ENCODE data around the gene GJA3.
"Not testable (repeated sequence)": the region's sequence is repeated elsewhere in the genome, so short reads cannot be mapped to it uniquely, and the experiment has no call there.

The GJA3 gene

DNA sequence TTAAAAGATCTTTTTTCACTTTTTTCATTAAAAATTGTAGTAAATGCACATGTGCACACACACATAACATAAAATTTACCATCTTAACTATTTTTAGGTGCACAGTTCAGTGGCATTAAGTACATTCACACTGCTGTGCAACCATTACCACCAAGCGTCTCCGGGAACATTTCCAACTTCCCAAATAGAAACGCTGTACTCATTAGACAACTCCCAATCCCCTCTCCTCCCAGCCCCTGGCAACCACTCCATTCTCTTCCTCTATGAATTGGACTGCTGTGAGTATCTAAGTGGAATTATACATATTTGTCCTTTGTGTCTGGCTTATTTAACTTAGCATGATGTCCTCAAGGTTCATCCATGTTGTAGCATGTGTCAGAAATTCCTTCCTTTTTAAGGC, 20.3 kb upstream of the GJA3 start:
- DNase-seq: no peak

DNA sequence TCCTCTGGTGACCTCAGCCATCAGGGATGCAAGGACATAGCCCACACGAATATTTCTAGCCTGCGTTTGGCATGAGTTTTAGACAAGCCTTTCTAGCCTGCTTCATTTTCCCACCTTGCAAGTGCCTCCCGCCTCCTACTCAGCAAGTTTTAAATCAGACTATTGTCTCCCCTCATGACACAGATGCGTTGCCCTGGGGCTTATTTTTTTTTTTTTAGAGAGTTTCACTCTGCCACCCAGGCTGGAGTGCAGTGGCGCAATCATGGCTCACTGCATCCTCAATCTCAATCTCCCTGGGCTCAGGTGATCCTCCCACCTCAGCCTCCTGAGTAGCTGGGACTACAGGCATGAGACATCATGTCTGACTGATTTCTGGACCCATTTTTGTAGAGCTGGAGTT, 17.3 kb upstream of the GJA3 start:
- DNase-seq: no peak

DNA sequence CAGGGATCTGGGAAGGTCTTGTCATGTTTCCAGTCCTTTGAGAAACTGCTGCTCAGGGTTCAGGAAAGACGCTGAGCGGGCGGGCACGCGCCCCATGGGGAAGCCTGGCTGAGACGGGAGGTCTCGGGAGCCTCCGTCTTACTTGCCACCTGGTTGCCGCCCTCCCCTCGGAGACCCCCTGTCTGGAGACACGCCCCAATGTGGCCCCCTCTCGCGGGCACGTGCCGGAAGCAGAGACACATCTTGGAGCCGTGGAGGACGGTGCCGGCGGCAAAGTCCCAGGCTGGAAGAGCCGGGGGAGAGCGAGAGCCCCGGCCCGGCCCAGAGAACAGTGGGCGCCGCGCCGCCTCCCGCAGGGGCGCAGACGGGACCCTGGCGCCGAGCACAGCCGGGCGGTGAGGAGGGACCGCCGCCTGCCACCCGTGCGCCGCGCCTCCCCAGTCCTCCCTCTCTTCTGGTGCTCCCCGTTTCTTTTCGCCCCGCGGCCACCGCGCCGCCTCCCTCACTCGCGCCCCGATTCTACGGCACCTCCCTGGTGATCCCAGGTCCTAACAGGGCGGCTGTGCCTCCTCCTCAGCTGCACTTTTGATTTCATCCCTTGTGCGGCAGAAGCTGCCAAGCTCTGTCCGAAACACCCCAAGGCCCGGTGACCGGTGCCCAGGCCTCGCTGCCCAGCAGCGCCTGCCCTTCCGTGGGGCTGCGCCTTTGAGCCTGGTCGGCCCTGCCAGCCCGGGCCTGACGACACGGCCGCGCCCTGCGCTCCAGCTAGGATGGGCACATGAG, 16.4 kb upstream of the GJA3 start:
- DNase-seq: no peak

GRCh38 chr13:20175907-20176652, 15.2 kb upstream of the GJA3 start:
- no peak for DNase-seq

DNA sequence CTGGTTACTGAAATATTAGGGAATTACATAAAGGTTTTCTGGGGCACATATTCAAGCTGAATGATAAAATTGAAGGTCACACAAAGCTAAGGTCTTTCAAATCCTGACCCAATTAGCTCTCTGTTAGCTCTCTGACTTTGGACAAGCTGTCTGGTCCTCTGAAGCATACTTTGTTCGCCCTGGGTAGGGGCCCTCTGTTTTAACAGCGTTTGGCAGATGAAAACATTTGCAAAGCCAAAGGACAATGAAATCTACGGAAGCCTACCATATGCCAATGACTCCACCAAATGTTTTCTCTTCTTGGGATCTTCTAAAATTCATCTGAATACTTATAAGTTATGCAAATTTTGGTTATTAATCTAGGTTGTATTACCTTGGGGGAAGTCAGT, 14.5 kb upstream of the GJA3 start:
- no peak for DNase-seq

DNA sequence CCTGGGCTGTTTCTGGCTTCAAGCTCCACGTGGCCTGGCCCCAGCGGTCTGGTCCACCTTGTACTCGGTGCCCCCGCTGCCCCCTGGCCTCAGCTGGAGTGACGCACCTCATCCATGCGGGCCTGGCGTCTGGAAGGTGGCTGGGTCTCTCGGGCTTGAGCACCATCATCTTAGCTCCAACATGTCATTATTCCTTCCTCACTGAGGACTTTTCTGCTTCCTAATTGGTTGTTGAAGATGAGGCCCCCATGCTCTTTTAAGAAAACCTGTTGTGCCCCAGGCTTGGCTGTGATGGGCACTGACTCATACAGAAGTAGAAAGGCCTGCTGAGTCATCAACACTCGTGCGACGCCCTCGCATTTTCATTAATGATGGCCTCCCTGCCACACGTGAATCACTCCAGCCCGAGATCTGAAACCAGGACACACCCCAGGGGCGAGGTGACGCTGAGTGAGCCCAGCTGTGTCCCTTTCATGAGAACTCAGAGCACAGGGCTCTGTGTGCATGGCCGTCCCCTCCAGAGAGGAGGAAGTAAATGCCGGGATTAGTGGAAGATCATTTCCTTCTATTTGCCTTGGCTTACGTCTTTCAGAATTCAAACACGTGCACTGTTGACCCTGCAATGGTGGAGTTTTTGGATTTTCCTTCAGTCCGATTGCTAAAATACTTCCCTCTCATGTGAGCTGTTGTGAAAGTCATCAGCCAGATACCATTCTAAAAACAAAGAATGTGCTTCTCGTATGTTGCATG, 14.0 kb upstream of the GJA3 start:
- DNase-seq: no peak

DNA sequence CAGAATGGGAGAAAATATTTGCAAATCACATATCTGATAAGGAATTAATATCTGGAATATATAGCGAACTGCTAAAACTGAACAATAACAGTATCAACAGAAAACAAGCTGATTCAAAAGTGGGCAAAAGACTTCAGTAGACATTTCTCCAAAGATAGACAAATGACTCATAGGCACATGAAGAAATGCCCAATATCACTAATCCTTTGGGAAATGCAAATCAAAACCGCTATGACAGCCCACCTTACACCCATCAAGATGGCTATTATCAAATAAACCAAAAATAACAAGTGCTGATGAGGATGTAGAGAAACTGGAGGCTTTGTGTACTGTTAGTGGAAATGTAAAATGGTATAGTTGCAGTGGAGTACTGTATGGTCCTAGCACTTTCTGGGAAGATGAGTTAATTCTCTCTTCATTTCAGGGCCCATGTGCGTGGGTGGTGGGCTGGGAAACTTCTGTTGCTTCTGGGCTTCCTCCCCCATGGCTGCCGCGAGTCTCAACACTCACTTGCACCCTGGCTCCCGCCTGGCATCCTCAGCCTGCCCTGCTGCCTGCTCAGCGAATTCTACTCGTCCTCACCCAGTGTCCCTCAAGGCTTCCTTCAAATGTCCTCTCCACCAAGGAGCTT, 12.4 kb upstream of the GJA3 start:
- DNase-seq: no peak

GRCh38 chr13:20171364-20171763, 10.5 kb upstream of the GJA3 start:
- DNase-seq: no peak

DNA sequence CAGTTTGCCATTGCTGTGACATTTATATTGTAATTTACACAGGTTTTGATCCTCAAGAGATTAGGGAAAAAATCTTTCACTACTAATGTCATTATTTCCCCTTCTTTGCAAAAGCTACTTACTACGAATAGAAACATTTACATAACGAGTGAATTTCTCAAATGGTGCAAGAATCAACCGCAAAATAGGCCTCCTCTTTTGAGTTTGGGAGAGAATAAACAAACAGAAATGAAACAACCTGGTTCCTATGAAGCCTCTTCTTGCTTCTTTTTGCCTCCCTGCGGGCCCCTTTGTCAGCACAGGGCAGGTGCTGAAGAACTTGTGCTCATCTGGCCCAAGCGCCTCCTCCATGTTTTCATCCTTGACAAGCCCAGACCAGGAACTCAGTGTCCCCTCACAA, 10.1 kb upstream of the GJA3 start:
- DNase-seq: no peak

- no peak for DNase-seq
These were observed 7.5 kb upstream of the GJA3 start for GRCh38 chr13:20168396-20168795.

GRCh38 chr13:20165417-20166257, 4.8 kb upstream of the GJA3 start:
- DNase-seq: no peak

DNA sequence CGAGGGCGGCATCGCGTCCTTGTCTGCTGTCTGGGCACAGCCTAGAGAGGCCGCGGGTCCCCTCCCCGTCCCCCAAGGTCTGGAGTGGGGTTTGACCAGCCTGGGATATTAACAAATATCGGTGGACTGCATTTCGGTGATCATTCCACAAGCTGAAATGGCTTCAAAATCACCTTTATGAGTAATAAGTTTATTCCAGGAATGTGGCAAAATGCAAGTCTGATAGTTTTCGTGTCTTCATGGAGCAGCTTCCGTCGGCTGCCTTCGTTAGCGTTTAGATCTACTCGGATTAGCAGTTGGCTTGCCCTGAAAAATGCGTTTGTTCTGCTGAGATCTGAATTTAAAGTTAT, 1.1 kb upstream of the GJA3 start:
- DNase-seq: no peak

GRCh38 chr13:20161275-20161950, 561 bp upstream of the GJA3 start:
- no peak for DNase-seq

GRCh38 chr13:20159646-20160305, 1.1 kb downstream of the GJA3 start:
- no peak for DNase-seq

- no peak for DNase-seq
These were observed 3.6 kb downstream of the GJA3 start for GRCh38 chr13:20157151-20157796.

GRCh38 chr13:20156702-20157101, 4.2 kb downstream of the GJA3 start:
- no peak for DNase-seq

GRCh38 chr13:20153290-20153689, 7.6 kb downstream of the GJA3 start:
- not testable (repeated sequence) for DNase-seq

GRCh38 chr13:20151612-20152011, 9.2 kb downstream of the GJA3 start:
- DNase-seq: no peak

DNA sequence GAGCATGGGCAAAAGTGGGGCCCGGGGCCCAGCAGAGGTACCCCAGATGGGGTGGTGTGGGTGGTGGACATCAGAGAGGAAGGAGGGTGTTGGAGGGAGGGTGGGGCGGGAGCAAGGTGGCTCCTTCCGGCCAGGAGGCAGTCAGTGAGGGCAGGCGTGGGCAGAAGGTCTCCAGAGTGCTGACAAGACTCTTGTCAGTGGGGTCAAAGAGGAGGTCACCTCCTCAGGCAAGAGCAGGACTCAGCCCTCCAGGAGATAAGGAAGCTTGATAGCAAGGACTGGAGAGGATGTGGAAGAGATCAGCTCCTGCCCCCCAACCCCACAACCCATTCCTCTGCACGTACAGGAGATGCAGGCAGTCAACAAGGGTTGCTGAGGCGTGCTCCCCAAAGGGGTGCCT, 9.8 kb downstream of the GJA3 start:
- DNase-seq: no peak

DNA sequence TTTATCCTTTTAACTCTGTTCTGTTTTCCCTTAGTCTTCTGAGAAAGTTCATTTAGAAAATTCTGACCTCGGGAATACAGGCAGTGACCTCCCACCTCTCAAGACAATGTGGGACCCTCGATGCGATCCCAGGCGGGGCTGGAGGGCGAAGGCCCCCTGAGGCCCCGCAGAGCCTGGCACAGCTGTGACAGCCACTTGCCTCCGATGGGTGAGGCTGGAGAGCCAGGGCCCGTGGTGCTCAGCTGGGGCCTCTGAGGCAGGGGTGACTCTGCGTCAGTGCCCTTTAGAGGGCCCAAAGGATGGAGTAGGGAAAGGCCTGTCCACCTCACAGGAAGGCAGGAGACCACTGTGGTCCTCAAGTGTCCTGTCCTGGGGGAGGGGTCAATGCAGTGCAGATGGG, 10.3 kb downstream of the GJA3 start:
- no peak for DNase-seq

- no peak for DNase-seq
These were observed 11.1 kb downstream of the GJA3 start for GRCh38 chr13:20149762-20150161.
